ENCODE results near the gene KIAA1217.

- TF ChIP-seq, protein P1, sequence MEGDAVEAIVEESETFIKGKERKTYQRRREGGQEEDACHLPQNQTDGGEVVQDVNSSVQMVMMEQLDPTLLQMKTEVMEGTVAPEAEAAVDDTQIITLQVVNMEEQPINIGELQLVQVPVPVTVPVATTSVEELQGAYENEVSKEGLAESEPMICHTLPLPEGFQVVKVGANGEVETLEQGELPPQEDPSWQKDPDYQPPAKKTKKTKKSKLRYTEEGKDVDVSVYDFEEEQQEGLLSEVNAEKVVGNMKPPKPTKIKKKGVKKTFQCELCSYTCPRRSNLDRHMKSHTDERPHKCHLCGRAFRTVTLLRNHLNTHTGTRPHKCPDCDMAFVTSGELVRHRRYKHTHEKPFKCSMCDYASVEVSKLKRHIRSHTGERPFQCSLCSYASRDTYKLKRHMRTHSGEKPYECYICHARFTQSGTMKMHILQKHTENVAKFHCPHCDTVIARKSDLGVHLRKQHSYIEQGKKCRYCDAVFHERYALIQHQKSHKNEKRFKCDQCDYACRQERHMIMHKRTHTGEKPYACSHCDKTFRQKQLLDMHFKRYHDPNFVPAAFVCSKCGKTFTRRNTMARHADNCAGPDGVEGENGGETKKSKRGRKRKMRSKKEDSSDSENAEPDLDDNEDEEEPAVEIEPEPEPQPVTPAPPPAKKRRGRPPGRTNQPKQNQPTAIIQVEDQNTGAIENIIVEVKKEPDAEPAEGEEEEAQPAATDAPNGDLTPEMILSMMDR (IDR thresholded peaks at IDR 0.05), result no peak
- no peak for TF ChIP-seq POLR2A (IDR thresholded peaks at IDR 0.05)
Observed at GRCh38 chr10:24571870-24572450, 363.0 kb downstream of the KIAA1217 start.
